HCT116 (cell line): ENCODE data around the gene TSPEAR. TPM values are rescaled to one million over a fixed set of nuclear protein-coding genes. Genes with fewer than 3 reads are reported as not detected.

ENCODE experiments used
- ATAC-seq: fragments of 200-7000 bp; cut with Tn5 transposase; 2 replicates; pipeline ENCODE4 v1.9.1; 2020; ENCODE audit warnings: mild to moderate bottlenecking, moderate library complexity
- BruUV-seq: library from RNA; stranded (reverse); fragments of 400-500 nt; replicated peaks from 2 replicates; lab custom pipeline; 2021; lab: Mats Ljungman, UMichigan
- CTCF ChIA-PET: fragments of 300-600 bp; sonication (Branson Sonifier 250); formaldehyde crosslinking; loops from one replicate; lab custom pipeline; 2021; ENCODE audit warnings: antibody characterized with exemption; lab: Charles Lee
- POLR2A ChIA-PET: fragments of 300-600, 350-600 bp; sonication (Branson Sonifier 250); formaldehyde crosslinking; loops from one replicate; lab custom pipeline; 2021; ENCODE audit warnings: antibody characterized with exemption; lab: Charles Lee
- RAD21 ChIA-PET, 2 experiments: fragments of 300-600 bp; sonication (Branson Sonifier 250); formaldehyde crosslinking; loops; one replicate each; lab custom pipeline; 2023; ENCODE audit warnings: low total read pairs in 2 of 2; ENCODE audit not compliant: uncharacterized antibody in 2 of 2, unreplicated experiment in 2 of 2, low non-redundant PET in 1 of 2; lab: Charles Lee
- DNase-seq: peaks from one replicate; pipeline ENCODE4 v3.0.0-alpha.2; 2010; ENCODE audit warnings: low read depth, low spot score
- H2AFZ ChIP-seq: fragments of 200-600 bp; shearing (Covaris generic), sonication (generic); 2 replicates; pipeline ENCODE4 v1.6.1; 2017; ENCODE audit warnings: low read depth, mixed run types, mixed read lengths, antibody characterized with exemption, low read length; ENCODE audit not compliant: poor library complexity, severe bottlenecking
- H3K27ac ChIP-seq: 2 replicates; pipeline ENCODE4 v1.5.1; 2012; ENCODE audit warnings: low read depth, low read length
- H3K27me3 ChIP-seq: fragments of 200-600 bp; sonication (generic); 2 replicates; pipeline ENCODE4 v1.6.1; 2016; ENCODE audit warnings: mixed run types, low read length, mixed read lengths; ENCODE audit not compliant: insufficient read depth
- H3K36me3 ChIP-seq, 2 experiments: fragments of 200-500 bp in 1 of 2; fragments of 200-600 bp in 1 of 2; sonication (Bioruptor generic) in 1 of 2; sonication (generic) in 1 of 2; 2 replicates each; pipeline versions ENCODE4 v1.5.1 to v1.6.1; 2014 to 2016; ENCODE audit warnings: low read length in 2 of 2, inconsistent platforms in 1 of 2, mixed read lengths in 1 of 2, mixed run types in 1 of 2; ENCODE audit not compliant: insufficient read depth in 2 of 2, control insufficient read depth in 1 of 2
- H3K4me1 ChIP-seq, 2 experiments: fragments of 200-600 bp in 1 of 2; sonication (generic) in 1 of 2; 2 replicates each; pipeline versions ENCODE4 v1.5.1 to v1.6.1; 2012 to 2017; ENCODE audit warnings: low read length in 2 of 2, inconsistent platforms in 1 of 2, mild to moderate bottlenecking in 1 of 2, mixed read lengths in 1 of 2, mixed run types in 1 of 2, moderate library complexity in 1 of 2; ENCODE audit not compliant: insufficient read depth in 2 of 2, control insufficient read depth in 1 of 2
- H3K4me2 ChIP-seq: fragments of 200-600 bp; sonication (generic); 2 replicates; pipeline ENCODE4 v1.6.1; 2017; ENCODE audit warnings: mixed run types, low read length, mixed read lengths
- H3K4me3 ChIP-seq, 2 experiments: fragments of 200-600 bp in 1 of 2; sonication (generic) in 1 of 2; replicated peaks in 1 of 2; 2 replicates each; pipeline ENCODE4 v1.5.1; 2011 to 2016; ENCODE audit warnings: low read length in 2 of 2, control low read depth in 1 of 2, low read depth in 1 of 2, mild to moderate bottlenecking in 1 of 2, mixed read lengths in 1 of 2, mixed run types in 1 of 2
- H3K79me2 ChIP-seq: fragments of 200-600 bp; sonication (generic); 2 replicates; pipeline ENCODE4 v1.6.1; 2017; ENCODE audit warnings: mild to moderate bottlenecking, mixed run types, low read length, moderate library complexity, mixed read lengths; ENCODE audit not compliant: insufficient read depth
- H3K9ac ChIP-seq: fragments of 200-600 bp; sonication (generic); 2 replicates; pipeline ENCODE4 v1.6.1; 2016; ENCODE audit warnings: low read length, mixed read lengths
- H3K9me2 ChIP-seq: fragments of 200-600 bp; sonication (generic), shearing (Covaris generic); 2 replicates; pipeline ENCODE4 v1.6.1; 2017; ENCODE audit warnings: mixed run types, mild to moderate bottlenecking, moderate library complexity; ENCODE audit not compliant: insufficient read depth
- H3K9me3 ChIP-seq, 2 experiments: fragments of 200-500 bp in 1 of 2; fragments of 200-600 bp in 1 of 2; sonication (Bioruptor generic) in 1 of 2; sonication (generic) in 1 of 2; 2 replicates each; pipeline ENCODE4 v1.6.1; 2014 to 2017; ENCODE audit warnings: low read length in 2 of 2, mixed read lengths in 2 of 2, inconsistent platforms in 1 of 2, low read depth in 1 of 2, mild to moderate bottlenecking in 1 of 2, mixed run types in 1 of 2, moderate library complexity in 1 of 2; ENCODE audit not compliant: control insufficient read depth in 1 of 2, insufficient read depth in 1 of 2
- H4K20me1 ChIP-seq: fragments of 200-600 bp; sonication (generic), shearing (Covaris generic); 2 replicates; pipeline ENCODE4 v1.6.1; 2017; ENCODE audit warnings: mixed run types, mild to moderate bottlenecking, moderate library complexity; ENCODE audit not compliant: insufficient read depth
- ATF3 ChIP-seq: IDR thresholded peaks from 2 replicates; pipeline ENCODE4 v1.6.1; 2012
- CTCF ChIP-seq, 3 experiments: fragments of 200-600 bp in 1 of 3; sonication (generic) in 1 of 3; IDR thresholded peaks in 2 of 3; conservative IDR thresholded peaks in 1 of 3; 2 replicates each; pipeline ENCODE4 v1.5.1; 2012 to 2017; ENCODE audit warnings: low read depth in 2 of 3, low read length in 2 of 3, antibody characterized with exemption in 1 of 3, borderline replicate concordance in 1 of 3, control low read depth in 1 of 3, mild to moderate bottlenecking in 1 of 3, mixed read lengths in 1 of 3, mixed run types in 1 of 3, moderate library complexity in 1 of 3; ENCODE audit not compliant: insufficient read depth in 1 of 3
- EZH2 ChIP-seq: fragments of 200-600 bp; sonication (generic); IDR thresholded peaks from 2 replicates; pipeline ENCODE4 v1.6.1; 2017; ENCODE audit warnings: antibody characterized with exemption, mixed run types
- JUND ChIP-seq: IDR thresholded peaks from 2 replicates; pipeline ENCODE4 v1.6.1; 2012
- MAX ChIP-seq: IDR thresholded peaks from 2 replicates; pipeline ENCODE4 v1.6.1; 2012
- POLR2A ChIP-seq: IDR thresholded peaks from 2 replicates; pipeline ENCODE4 v1.7.0; 2011; ENCODE audit warnings: borderline replicate concordance; ENCODE audit not compliant: insufficient read depth, insufficient read length; ENCODE audit errors: extremely low read depth
- POLR2AphosphoS5 ChIP-seq: IDR thresholded peaks from 2 replicates; pipeline ENCODE4 v1.6.1; 2011; ENCODE audit warnings: mild to moderate bottlenecking, low read depth, low read length, moderate library complexity
- RAD21 ChIP-seq: IDR thresholded peaks from 2 replicates; pipeline ENCODE4 v1.6.1; 2012; ENCODE audit warnings: low read depth, mild to moderate bottlenecking
- REST ChIP-seq: IDR thresholded peaks from 2 replicates; pipeline ENCODE4 v1.6.1; 2012; ENCODE audit warnings: low read depth
- SIN3A ChIP-seq: IDR thresholded peaks from 2 replicates; pipeline ENCODE4 v1.6.1; 2012; ENCODE audit warnings: low read depth
- TCF7L2 ChIP-seq: IDR thresholded peaks from 2 replicates; pipeline ENCODE4 v1.7.0; 2011; ENCODE audit warnings: borderline replicate concordance, inconsistent platforms; ENCODE audit not compliant: insufficient read depth, insufficient read length; ENCODE audit errors: extremely low read depth
- ZBTB33 ChIP-seq: IDR thresholded peaks from 2 replicates; pipeline ENCODE4 v1.6.1; 2011; ENCODE audit warnings: mild to moderate bottlenecking, low read length, moderate library complexity; ENCODE audit not compliant: insufficient replicate concordance; ENCODE audit errors: extremely low read depth
- ZFX ChIP-seq: fragments of 450-650 bp; IDR thresholded peaks from 2 replicates; pipeline ENCODE4 v1.6.1; 2017
- ZNF274 ChIP-seq: fragments of 200-500 bp; sonication (Bioruptor generic); IDR thresholded peaks from 2 replicates; pipeline ENCODE4 v1.6.1; 2014; ENCODE audit warnings: mild to moderate bottlenecking, low read depth, low read length, inconsistent platforms
- intact Hi-C: fragments of 100-400 bp; cut with micrococcal nuclease; formaldehyde crosslinking; loops from 2 replicates; pipeline ENCODE4 v1.10.0; 2022
- total RNA-seq: library from RNA; stranded (reverse); gene quantifications from one replicate; pipeline ENCODE4 v1.2.1, GENCODE V29; 2021; ENCODE audit not compliant: unreplicated experiment

The TSPEAR gene
- total RNA-seq, 1 experiment from 2014 or later = not detected

GRCh38 chr21:44650973-44651675, 60.2 kb downstream of the TSPEAR start:
- H3K27me3 ChIP-seq = no peaks in the 10 kb centered on the region
- intact Hi-C loops = no loop called here
- ChIA-PET RAD21 (no interaction called here), POLR2A (no interaction called here), CTCF (no interaction called here)
- no TSS peak for BruUV-seq
- H3K4me3 ChIP-seq = no peak overlapping the region
- H3K79me2 ChIP-seq = no peaks in the 10 kb centered on the region
- no peak for TF ChIP-seq MAX
- TF ChIP-seq JUND = no peak
- TF ChIP-seq ZBTB33 = no peak
- no peak for TF ChIP-seq TCF7L2
- no peak for TF ChIP-seq CTCF (IDR thresholded peaks at IDR 0.05 in 2 of 3, conservative IDR thresholded peaks at IDR 0.05 in 1 of 3; ENCODE audit: borderline replicate concordance in 1 of 3, insufficient read depth in 1 of 3, low read depth in 2 of 3, low read length in 2 of 3)
- no peak for TF ChIP-seq ZNF274
- no peak for TF ChIP-seq EZH2
- TF ChIP-seq REST = no peak
- TF ChIP-seq RAD21 = no peak
- TF ChIP-seq ATF3 = no peak
- TF ChIP-seq POLR2A = no peak
- no peak for TF ChIP-seq ZFX
- TF ChIP-seq POLR2AphosphoS5 = no peak
- no peak for TF ChIP-seq SIN3A
- no peak for DNase-seq
- no peaks in the 10 kb centered on the region for H3K36me3 ChIP-seq
- H3K9me2 ChIP-seq = no peaks in the 10 kb centered on the region
- H3K9me3 ChIP-seq = no peaks in the 10 kb centered on the region
- no peak overlapping the region for H3K9ac ChIP-seq
- no peak overlapping the region for H3K4me2 ChIP-seq
- no peaks in the 10 kb centered on the region for H3K4me1 ChIP-seq
- H2AFZ ChIP-seq = no peak overlapping the region
- no peak overlapping the region for H3K27ac ChIP-seq
- no peak for ATAC-seq
- H4K20me1 ChIP-seq = no peaks in the 10 kb centered on the region
